ENCODE data around the gene RNF112.

Gene RNF112

DNA sequence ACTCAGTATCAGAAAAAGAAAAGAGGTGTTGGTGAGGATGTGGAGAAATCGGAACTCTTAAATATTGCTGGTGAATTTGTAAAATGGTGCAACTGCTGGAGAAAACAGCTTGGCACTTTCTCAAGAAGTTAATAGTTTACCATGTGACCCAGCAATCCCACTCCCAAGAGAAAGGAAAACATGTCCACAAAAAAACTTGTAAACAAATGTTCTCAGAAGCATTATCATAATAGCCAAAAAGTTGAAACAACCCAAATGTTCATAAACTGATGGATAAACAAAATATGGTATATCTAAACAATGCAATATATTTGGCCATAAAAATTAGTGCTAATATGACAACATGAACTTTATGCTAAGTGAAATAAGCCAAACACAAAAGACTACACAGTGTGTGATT lies 35.3 kb upstream of the RNF112 start:
- no peak for DNase-seq (ENCODE audit: low spot score)

DNA sequence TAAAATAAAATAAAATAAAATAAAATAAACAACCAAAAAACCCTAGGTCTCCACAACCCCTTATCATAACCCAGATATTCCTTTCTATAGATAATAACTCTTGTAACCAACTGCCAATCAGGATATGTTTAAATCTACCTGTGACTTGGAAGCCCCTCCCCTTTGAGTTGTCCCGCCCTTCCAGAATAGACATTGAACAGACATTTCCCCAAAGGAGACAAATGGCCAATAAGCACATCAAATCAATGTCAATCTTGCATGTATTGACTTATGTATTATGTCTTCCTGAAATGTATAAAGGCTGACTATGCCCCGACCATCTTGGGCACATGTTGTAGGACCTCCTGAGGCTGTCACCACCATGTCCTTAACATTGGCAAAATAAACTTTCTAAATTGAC lies 34.2 kb upstream of the RNF112 start:
- no peak for DNase-seq (ENCODE audit: low spot score)

DNA sequence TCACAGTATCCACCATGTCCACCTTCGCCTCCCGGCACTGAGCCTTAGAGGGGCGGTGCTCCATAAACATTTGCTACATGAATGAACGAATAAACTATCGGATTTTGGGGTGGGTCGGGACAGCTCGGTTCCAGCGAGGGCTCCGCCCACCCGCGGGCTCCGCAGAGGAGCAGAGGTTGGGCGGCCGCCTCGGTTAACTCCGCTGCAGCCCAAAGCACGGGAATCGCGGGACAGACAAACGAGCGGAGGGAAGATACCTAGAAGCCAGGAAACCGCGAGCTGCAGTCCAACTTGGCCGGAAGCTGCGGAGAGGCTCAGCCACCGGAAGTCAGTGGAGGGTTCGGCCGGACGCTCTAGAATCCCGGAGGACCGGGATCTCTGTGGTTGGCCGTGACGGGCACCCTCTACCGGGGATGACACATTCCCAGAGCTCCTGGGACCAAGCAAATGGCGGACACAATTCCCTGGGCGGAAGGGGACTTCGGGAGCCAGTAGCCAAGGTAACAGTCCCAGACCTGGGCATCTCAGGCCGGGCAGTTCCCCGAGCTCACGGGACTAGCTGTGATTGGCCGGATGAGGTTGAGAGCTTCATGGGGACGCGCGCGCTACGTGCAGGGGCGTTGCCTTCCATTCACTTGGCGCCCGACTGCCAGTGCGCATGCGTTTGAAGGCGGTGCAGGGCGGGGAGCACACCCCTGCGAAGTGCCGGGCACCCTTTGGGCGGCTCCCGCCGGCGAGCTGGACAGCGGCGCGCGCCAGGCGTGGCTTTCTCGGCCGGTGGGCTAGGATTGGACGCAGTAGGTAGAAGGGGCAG lies 33.2 kb upstream of the RNF112 start:
- DNase-seq (ENCODE audit: low spot score), result peak; percentile 99

DNA sequence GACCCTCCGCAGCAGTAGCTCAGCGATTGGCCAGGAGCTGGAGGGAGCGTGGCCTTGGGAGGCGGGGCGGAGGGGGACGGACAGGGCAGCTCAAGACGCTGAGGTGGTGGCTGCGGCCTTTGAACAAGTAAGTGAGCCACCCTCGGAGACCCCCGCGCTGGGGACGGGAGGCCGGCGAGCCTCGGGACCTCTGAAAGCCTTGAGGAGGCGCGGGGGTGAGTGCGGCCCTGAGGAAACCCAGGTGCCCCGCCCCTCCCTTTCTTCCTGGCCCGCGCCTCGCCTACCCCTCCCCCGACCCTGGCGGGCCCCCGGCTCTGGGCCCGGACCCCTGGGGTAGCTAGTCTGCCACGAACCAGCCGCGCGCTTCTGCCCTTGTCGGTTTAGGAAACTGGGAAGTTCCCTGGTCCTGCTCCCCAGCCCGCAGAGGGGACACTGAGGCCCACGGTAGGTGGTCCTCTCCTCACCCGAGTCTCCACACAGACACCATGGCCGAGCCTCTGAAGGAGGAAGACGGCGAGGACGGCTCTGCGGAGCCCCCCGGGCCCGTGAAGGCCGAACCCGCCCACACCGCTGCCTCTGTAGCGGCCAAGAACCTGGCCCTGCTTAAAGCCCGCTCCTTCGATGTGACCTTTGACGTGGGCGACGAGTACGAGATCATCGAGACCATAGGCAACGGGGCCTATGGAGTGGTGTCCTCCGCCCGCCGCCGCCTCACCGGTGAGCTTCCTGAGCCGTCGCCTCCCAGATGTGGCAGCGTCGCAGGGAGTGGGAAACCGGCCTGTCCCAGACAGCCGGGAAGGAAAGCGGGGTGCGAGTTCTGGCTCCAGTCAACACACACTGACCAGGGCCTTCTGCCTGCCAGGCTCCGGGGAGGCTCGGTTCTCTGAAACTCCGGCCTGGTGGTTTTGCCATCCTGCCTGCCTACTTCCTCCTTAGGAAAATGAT lies 32.3 kb upstream of the RNF112 start, which contains the start of gene MAPK7:
Gene MAPK7 (plus strand): TSS at position 83 of the 945 bp plus-strand sequence. CDS start 403 bp downstream, at position 486.
- DNase-seq (ENCODE audit: low spot score), result no peak

DNA sequence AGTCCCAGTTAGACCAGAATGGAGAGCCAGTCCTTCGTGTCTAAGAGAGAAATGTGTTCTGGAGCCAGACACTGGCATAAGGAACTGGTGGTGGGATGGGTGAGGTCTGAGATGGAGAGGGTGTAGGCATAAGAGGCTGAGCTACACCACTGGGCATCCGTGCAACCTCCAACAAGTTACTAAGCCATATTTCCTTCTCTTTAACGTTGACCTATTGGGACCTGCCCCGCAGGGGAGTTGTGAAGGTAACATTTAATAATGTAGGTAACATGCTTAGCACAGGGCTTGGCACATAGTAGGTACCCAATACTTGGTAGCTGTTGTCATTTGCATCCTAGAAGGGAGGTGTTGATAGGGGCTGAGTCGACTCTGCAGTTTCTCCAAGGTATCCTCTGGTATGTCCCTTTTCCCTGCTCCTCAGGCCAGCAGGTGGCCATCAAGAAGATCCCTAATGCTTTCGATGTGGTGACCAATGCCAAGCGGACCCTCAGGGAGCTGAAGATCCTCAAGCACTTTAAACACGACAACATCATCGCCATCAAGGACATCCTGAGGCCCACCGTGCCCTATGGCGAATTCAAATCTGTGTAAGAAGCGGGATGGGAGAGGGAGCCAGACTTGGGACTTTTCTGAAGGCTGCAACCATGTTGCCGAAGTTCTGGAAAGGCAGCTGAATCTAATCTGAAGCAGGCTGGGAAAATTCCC lies 31.5 kb upstream of the RNF112 start:
- DNase-seq (ENCODE audit: low spot score), result no peak

DNA sequence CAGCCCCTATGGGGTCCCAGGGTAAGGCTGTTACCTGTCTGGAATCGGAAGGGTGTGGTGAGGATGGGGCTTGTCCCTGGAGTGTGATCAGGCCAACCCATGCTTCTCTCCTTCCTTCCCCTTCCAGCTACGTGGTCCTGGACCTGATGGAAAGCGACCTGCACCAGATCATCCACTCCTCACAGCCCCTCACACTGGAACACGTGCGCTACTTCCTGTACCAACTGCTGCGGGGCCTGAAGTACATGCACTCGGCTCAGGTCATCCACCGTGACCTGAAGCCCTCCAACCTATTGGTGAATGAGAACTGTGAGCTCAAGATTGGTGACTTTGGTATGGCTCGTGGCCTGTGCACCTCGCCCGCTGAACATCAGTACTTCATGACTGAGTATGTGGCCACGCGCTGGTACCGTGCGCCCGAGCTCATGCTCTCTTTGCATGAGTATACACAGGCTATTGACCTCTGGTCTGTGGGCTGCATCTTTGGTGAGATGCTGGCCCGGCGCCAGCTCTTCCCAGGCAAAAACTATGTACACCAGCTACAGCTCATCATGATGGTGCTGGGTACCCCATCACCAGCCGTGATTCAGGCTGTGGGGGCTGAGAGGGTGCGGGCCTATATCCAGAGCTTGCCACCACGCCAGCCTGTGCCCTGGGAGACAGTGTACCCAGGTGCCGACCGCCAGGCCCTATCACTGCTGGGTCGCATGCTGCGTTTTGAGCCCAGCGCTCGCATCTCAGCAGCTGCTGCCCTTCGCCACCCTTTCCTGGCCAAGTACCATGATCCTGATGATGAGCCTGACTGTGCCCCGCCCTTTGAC lies 30.3 kb upstream of the RNF112 start:
- no peak for DNase-seq (ENCODE audit: low spot score)

DNA sequence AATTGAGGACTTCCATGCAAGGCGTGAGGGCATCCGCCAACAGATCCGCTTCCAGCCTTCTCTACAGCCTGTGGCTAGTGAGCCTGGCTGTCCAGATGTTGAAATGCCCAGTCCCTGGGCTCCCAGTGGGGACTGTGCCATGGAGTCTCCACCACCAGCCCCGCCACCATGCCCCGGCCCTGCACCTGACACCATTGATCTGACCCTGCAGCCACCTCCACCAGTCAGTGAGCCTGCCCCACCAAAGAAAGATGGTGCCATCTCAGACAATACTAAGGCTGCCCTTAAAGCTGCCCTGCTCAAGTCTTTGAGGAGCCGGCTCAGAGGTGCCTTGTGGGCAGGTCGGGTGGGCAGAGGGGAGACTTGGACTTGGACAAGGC lies 29.7 kb upstream of the RNF112 start:
- no peak for DNase-seq (ENCODE audit: low spot score)

DNA sequence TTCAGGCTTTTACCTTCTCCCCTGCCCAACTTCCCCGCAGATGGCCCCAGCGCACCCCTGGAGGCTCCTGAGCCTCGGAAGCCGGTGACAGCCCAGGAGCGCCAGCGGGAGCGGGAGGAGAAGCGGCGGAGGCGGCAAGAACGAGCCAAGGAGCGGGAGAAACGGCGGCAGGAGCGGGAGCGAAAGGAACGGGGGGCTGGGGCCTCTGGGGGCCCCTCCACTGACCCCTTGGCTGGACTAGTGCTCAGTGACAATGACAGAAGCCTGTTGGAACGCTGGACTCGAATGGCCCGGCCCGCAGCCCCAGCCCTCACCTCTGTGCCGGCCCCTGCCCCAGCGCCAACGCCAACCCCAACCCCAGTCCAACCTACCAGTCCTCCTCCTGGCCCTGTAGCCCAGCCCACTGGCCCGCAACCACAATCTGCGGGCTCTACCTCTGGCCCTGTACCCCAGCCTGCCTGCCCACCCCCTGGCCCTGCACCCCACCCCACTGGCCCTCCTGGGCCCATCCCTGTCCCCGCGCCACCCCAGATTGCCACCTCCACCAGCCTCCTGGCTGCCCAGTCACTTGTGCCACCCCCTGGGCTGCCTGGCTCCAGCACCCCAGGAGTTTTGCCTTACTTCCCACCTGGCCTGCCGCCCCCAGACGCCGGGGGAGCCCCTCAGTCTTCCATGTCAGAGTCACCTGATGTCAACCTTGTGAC lies 29.1 kb upstream of the RNF112 start:
- no peak for DNase-seq (ENCODE audit: low spot score)

DNA sequence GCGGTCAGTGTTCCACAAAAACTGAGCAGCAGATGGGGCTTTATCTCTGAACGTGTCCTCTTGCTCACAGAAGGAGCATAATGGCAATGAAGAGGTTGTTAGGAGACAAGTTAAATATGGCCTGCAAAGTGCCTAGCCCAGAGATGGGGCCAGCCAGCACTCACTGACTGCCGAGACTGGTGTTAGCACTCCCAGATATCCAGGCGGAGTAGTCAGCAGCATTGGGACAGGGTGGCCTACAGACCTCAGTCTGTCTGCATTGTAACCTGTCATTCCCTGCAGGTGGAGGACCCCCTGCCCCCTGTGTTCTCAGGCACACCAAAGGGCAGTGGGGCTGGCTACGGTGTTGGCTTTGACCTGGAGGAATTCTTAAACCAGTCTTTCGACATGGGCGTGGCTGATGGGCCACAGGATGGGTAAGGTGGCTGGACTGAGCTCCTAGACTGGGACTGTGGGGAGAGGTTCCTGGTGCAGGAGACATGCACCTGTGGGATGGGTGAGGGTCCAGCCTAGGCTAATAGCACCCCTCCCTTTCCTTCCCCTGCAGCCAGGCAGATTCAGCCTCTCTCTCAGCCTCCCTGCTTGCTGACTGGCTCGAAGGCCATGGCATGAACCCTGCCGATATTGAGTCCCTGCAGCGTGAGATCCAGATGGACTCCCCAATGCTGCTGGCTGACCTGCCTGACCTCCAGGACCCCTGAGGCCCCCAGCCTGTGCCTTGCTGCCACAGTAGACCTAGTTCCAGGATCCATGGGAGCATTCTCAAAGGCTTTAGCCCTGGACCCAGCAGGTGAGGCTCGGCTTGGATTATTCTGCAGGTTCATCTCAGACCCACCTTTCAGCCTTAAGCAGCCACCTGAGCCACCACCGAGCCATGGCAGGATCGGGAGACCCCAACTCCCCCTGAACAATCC lies 28.2 kb upstream of the RNF112 start:
- no peak for DNase-seq (ENCODE audit: low spot score)

DNA sequence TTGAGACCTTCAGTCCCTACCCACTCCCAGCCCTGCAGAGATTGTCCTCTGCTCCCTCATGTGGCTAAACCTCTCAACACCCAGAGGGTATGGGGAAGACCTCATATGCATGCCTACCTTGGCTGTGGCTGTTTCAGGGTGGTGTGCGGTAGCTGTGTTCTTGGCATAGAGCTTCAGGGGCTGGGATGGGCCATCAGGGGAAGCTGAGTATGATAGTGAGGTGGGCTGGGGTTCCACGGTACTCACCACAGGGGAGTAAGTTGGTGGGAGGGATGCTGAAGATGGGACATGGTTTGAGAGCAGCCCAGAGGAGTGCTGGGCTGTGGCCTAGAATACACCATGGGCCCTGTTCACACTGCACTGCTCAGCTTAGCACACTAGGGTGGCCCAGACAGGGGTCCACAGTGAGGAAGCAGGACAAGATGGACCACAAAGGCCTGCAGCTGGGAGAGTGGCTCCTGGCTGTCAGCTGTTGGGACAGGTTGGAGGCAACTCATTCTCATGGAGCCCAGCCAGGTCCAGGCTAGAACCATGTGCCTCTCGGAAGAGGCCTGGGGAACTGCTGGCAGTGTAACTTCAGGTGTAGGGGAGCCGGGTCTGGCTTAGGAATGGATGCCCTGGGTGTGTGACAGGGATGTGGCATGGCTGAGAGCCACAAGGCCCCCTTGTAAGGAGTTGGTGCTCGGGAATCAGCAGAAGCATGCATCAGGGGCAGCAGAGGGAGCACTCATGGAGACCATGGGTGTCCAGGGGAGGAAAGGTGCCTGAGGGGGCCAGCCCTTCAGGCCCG lies 27.2 kb upstream of the RNF112 start:
- no peak for DNase-seq (ENCODE audit: low spot score)

DNA sequence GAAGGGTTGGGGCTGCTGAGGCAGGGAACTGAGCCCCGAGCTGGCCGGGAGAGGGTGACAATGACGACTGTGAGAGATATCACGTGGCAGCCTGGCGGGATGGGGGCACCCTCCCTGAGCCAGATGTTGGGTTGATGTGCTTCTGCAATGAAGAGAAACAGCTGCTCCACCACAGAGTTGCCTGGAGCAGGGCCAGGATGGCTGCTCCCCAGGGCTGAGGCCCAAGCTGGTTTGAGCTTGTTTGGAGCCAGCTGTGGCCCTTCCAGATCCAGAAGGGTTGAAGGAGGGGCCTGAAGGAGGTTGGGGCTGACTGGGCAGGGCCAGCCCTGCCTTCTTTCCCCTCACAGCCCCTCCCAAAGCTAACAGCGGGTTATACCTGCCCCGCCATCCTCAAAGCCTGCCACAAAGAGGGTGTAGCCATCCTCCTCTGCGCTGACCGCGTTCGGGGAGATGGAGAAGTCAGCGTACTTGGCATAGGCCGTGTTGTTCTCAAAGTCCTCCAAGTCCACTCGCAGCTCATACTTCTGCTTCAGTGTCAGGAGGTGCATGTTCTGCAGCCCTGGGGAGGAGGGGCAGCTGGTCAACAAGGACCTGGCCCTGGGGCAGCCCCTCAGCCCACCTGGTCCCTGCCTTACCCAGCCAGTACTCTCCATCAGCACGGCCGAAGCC lies 26.2 kb upstream of the RNF112 start:
- peak; percentile 90 for DNase-seq (ENCODE audit: low spot score)

DNA sequence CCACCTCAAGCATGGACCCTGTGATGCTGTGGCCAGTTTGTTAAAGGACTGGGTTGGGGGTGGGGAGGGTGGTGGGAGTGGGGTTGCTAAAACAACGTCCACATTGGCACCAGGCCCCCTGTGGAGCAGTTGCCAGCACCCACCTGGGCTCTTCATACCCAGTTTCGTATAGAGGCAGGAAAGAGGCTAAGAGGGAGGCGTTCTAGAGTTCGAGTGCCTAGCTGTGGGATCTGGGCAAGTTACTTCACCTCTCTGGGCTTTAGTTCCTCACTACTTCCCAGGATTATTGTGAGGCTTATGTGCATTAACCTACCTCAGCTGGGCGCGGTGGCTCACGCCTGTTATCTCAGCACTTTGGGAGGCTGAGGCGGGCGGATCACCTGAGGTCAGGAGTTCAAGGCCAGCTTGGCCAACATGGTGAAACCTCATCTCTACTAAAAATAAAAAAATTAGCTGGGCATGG lies 25.5 kb upstream of the RNF112 start:
- no peak for DNase-seq (ENCODE audit: low spot score)

DNA sequence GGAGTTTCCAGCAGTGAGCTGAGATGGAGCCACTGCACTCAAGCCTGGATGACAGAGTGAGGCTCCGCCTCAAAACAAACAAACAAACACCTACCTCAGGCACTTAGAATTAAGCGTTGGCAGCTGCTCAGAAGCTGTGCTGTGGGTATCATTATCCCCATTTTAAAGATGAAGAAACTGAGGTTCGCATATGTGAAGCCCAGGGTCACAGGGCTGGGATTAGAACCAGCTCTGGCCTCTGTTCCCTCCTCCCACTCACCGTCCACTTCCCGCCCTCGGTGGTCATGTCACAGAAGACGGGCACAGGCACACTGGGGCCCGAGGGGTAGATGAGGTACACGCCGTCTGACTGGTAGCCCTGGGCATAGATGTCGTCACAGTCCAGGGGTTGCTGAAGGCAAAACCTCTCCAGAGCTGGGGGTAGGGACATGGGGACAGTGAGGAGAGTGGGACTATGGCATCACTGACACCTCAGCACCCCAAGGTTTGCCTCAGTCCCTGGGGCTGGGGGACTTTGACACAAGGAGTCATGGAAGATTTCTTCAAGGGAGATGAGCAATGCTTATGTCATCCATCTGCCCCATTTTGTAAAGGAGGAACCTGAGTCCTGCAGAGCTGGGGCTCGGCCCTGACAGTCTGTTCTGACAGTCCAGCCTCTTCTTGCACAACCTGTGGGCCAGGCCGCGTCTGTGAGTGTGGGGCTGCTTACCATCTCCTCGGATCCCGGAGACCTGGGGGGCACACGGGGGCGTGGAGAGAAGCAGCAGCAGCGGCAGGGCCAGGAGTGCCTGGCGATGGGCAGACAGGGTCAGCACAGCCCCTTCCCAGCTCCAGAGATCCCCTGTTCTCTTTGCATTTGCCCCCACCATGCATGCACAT lies 24.7 kb upstream of the RNF112 start:
- DNase-seq (ENCODE audit: low spot score), result no peak

DNA sequence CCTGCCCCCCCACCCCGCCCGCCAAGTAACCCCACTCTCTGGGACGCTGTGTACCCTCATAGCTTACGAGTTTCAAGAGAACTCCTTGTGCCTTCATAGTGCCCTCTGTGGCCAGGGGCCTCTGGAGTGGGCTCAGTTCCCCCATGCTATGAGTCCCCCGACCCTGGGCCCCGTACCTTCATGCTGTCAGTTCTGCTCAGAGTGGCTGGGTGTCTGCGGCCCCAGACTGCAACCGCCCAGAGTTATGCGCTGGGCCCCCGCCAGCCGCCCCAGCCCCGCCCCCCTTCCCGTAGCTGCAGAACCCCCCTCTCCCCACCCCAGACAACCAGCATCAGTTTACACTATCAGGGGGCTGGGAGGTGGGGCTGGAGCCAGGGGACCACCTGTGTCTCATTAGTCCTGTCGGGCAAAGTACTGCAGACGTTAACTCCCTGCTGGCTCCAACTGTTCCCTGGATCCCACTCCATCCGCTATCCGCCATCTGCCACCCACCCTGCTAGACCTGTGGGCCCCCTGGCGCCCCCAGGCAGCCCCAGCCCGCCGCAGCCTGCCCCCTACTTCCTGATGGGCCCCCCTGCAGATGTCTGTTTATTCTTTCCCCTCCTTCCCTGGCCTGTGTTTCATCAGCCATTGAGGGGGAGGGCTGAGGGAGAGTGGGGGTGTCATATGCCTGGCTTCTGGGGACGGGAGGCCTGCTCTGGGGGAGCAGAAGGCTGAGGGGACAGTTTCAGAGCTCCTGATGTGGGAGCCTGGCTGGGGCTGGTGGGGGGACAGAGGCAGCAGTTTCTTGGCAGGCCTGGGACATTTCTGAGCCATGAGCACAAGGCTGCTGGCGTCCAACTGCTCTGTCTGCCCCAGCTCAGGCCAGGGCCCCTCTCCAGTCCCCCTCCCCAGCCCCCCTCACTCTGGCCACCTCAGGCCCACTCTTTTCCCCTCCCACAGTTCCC lies 23.8 kb upstream of the RNF112 start, which contains the start of gene MFAP4:
Gene MFAP4 (minus strand): TSS at position 217 of the 947 bp plus-strand sequence. CDS start 35 bp downstream, at position 182.
- no peak for DNase-seq (ENCODE audit: low spot score)

DNA sequence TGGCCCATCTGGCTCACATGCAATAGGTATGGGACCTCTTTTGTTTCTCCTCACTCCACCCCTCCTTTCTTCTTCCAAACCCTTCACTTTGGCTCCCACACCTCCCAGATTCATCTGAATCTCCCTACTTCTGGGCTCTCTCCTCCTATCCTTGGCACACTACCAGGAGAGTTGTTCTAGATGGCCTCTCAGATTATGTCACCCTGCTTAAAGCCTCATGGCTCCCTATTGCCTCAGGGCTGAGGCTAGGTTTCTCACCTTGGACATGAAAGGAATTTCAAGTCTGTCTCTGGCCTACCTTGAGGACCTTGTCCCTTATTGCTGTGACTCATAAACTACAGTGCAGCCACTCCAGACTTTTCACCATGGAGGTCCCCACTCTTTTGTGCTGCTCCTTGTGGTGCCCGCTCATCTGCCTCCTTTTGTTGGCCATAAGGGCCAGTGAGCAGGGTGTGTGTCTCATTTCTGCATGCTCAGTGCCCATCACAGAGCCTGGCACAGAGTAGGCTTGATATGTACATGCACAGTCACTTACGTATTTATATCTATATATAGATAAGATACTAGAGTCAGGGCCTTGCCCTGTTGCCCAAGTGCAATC lies 23.0 kb upstream of the RNF112 start:
- DNase-seq (ENCODE audit: low spot score), result no peak
